Body of pancreas (tissue), 4 donors: ENCODE measurements around the gene PDE10A. TPM values are rescaled to one million over a fixed set of nuclear protein-coding genes. Genes with fewer than 3 reads are reported as not detected.
A peak's percentile ranks its signal among the peaks of the same experiment; 100 is the strongest.

ENCODE experiments used
- ATAC-seq: fragments of 150-250 bp; one replicate; pipeline ENCODE4 v1.9.1; 2016
- DNase-seq, 4 donors: peaks; one replicate each; pipeline ENCODE4 v3.0.0-alpha.2; 2019
- H3K27ac ChIP-seq, 4 donors: fragments of 200-600 bp; sonication (generic); 1 replicate in 3 of 4; 2 replicates in 1 of 4; pipeline versions ENCODE4 v1.5.1 to v1.6.1; 2016 to 2019; ENCODE audit warnings: mild to moderate bottlenecking in 1 of 4, mixed read lengths in 1 of 4, moderate library complexity in 1 of 4
- H3K27me3 ChIP-seq, 2 donors: fragments of 200-600 bp; sonication (generic); one replicate each; pipeline ENCODE4 v1.6.0; 2016; ENCODE audit warnings: mild to moderate bottlenecking in 1 of 2
- H3K36me3 ChIP-seq, 2 donors: fragments of 200-600 bp; sonication (generic); replicated peaks in 1 of 2; 2 replicates each; pipeline ENCODE4 v1.5.1; 2016; ENCODE audit warnings: low read depth in 2 of 2; ENCODE audit not compliant: insufficient read depth in 1 of 2
- H3K4me1 ChIP-seq: fragments of 200-600 bp; sonication (generic); one replicate; pipeline ENCODE4 v1.6.0; 2016
- H3K4me3 ChIP-seq, 2 donors: fragments of 200-600 bp; sonication (generic); 1 replicate in 1 of 2; 2 replicates in 1 of 2; pipeline ENCODE4 v1.5.1; 2016 to 2019
- H3K9me3 ChIP-seq, 3 donors: fragments of 200-600 bp; sonication (generic); 1 replicate in 2 of 3; 2 replicates in 1 of 3; pipeline ENCODE4 v1.5.1; 2016
- CTCF ChIP-seq, 7 experiments: fragments of 450-650 bp in 4 of 7; fragments of 200-600 bp in 3 of 7; sonication (generic) in 3 of 7; IDR thresholded peaks; one replicate each; pipeline ENCODE4 v1.5.1; 2016 to 2019; ENCODE audit warnings: antibody characterized with exemption in 7 of 7
- POLR2A ChIP-seq, 3 donors: fragments of 450-650 bp; IDR thresholded peaks; one replicate each; pipeline ENCODE4 v1.6.1; 2016; ENCODE audit warnings: antibody characterized with exemption in 3 of 3, mild to moderate bottlenecking in 2 of 3
- WGBS, 2 donors: methylation state at CpG; one replicate each; pipeline ENCODE4 v1.1.5; 2017; 5-methylcytosine and 5-hydroxymethylcytosine counted together
- intact Hi-C: fragments of 100-400 bp; cut with DNase I; formaldehyde crosslinking; loops from one replicate; pipeline ENCODE4 v1.15.1; 2023
- total RNA-seq, 2 donors: library from RNA; depleted of rRNA; stranded (reverse); fragments of >200 nt; gene quantifications; one replicate each; pipeline ENCODE4 v1.1.0, GENCODE V29; 2016

Gene PDE10A
- total RNA-seq, 2 donors from 2014 or later = 3.9 to 16.8 TPM

GRCh38 chr6:165606740-165607008 is 56.4 kb downstream of the PDE10A start:
- ATAC-seq (no peak), DNase-seq (no peak)
- Histone ChIP-seq H3K4me3 (no peak overlapping the region), H3K27ac (peak overlapping the region in 3 of 4 donors; percentile 17 to 72 (median 61)), H3K36me3 (no peaks in the 10 kb centered on the region), H3K4me1 (peaks cover 18% of the 10 kb centered on the region), H3K27me3 (no peaks in the 10 kb centered on the region), H3K9me3 (no peaks in the 10 kb centered on the region)
- 17 to 51% methylated on average over 3 of the region's 3 CpGs for WGBS, 2 donors
- TF ChIP-seq POLR2A (IDR thresholded peaks at IDR 0.05) (no peak), CTCF (IDR thresholded peaks at IDR 0.05) (no peak)
- intact Hi-C loops = no loop called here

GRCh38 chr6:165605901-165606739 is 56.9 kb downstream of the PDE10A start:
- DNase-seq (peak in 3 of 4 donors; percentile 39 to 56 (median 51)), ATAC-seq (peak; percentile 85)
- intact Hi-C loops = no loop called here
- no peaks in the 10 kb centered on the region for H3K36me3 ChIP-seq
- WGBS, 2 donors = 14 to 18% methylated on average over 13 of the region's 13 CpGs
- H3K4me3 ChIP-seq = no peak overlapping the region
- no peaks in the 10 kb centered on the region for H3K27me3 ChIP-seq
- H3K9me3 ChIP-seq = no peaks in the 10 kb centered on the region
- no peak for TF ChIP-seq POLR2A (IDR thresholded peaks at IDR 0.05)
- TF ChIP-seq CTCF (IDR thresholded peaks at IDR 0.05) = no peak
- peak overlapping the region; percentile 17 to 72 (median 43) for H3K27ac ChIP-seq
- H3K4me1 ChIP-seq = peaks cover 18% of the 10 kb centered on the region

- Histone ChIP-seq H3K4me3 (no peak overlapping the region), H3K4me1 (peaks cover 18% of the 10 kb centered on the region), H3K27me3 (no peaks in the 10 kb centered on the region), H3K9me3 (no peaks in the 10 kb centered on the region), H3K27ac (peak overlapping the region in 2 of 4 donors; percentile 61 to 72), H3K36me3 (no peaks in the 10 kb centered on the region)
- DNase-seq (no peak), ATAC-seq (no peak)
- WGBS, 2 donors = 71% methylated on average over 10 of the region's 10 CpGs
- no peak for TF ChIP-seq POLR2A (IDR thresholded peaks at IDR 0.05)
- no peak for TF ChIP-seq CTCF (IDR thresholded peaks at IDR 0.05)
- intact Hi-C loops = no loop called here
Observed at GRCh38 chr6:165605182-165605875, 57.7 kb downstream of the PDE10A start.

GRCh38 chr6:165602291-165602690 is 60.8 kb downstream of the PDE10A start:
- WGBS, 2 donors = 83 to 89% methylated on average over 6 of the region's 6 CpGs
- Histone ChIP-seq H3K9me3 (no peaks in the 10 kb centered on the region), H3K4me1 (peaks cover 18% of the 10 kb centered on the region), H3K27me3 (no peaks in the 10 kb centered on the region), H3K27ac (no peak overlapping the region), H3K36me3 (no peaks in the 10 kb centered on the region), H3K4me3 (no peak overlapping the region)
- no peak for DNase-seq
- ATAC-seq = no peak
- TF ChIP-seq POLR2A (IDR thresholded peaks at IDR 0.05) (no peak), CTCF (IDR thresholded peaks at IDR 0.05) (no peak)
- intact Hi-C loops = no loop called here
